ENCODE data around the gene TCF12. TPM values are rescaled to one million over a fixed set of nuclear protein-coding genes. Genes with fewer than 3 reads are reported as not detected.

Gene TCF12
- total RNA-seq, 1 donor from 2014 or later, result 207 TPM

- H3K27me3 Mint-ChIP-seq (ENCODE audit: low read depth), result no peaks in the 10 kb centered on the region
- no peak for DNase-seq (ENCODE audit: low read depth, low spot score)
- H3K4me1 Mint-ChIP-seq, result peaks cover 55% of the 10 kb centered on the region
- H3K4me3 Mint-ChIP-seq, result peak overlapping the region; percentile 67
- TF ChIP-seq, protein P1, sequence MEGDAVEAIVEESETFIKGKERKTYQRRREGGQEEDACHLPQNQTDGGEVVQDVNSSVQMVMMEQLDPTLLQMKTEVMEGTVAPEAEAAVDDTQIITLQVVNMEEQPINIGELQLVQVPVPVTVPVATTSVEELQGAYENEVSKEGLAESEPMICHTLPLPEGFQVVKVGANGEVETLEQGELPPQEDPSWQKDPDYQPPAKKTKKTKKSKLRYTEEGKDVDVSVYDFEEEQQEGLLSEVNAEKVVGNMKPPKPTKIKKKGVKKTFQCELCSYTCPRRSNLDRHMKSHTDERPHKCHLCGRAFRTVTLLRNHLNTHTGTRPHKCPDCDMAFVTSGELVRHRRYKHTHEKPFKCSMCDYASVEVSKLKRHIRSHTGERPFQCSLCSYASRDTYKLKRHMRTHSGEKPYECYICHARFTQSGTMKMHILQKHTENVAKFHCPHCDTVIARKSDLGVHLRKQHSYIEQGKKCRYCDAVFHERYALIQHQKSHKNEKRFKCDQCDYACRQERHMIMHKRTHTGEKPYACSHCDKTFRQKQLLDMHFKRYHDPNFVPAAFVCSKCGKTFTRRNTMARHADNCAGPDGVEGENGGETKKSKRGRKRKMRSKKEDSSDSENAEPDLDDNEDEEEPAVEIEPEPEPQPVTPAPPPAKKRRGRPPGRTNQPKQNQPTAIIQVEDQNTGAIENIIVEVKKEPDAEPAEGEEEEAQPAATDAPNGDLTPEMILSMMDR (conservative IDR thresholded peaks at IDR 0.05), result no peak
- H3K27ac Mint-ChIP-seq (ENCODE audit: unreplicated experiment), result peak overlapping the region; percentile 75
- H3K36me3 Mint-ChIP-seq (ENCODE audit: low read depth), result peaks cover 34% of the 10 kb centered on the region
- H3K9me3 Mint-ChIP-seq, result peaks cover 3% of the 10 kb centered on the region
Measured at GRCh38 chr15:57237676-57238075, 319.2 kb downstream of the TCF12 start.

- H3K9me3 Mint-ChIP-seq, result no peaks in the 10 kb centered on the region
- H3K36me3 Mint-ChIP-seq (ENCODE audit: low read depth), result peaks cover 26% of the 10 kb centered on the region
- DNase-seq (ENCODE audit: low read depth, low spot score), result no peak
- H3K4me3 Mint-ChIP-seq, result peak overlapping the region; percentile 13
- H3K4me1 Mint-ChIP-seq, result peaks cover 33% of the 10 kb centered on the region
- TF ChIP-seq, protein P1 (conservative IDR thresholded peaks at IDR 0.05), result no peak
- peak overlapping the region; percentile 16 for H3K27ac Mint-ChIP-seq (ENCODE audit: unreplicated experiment)
- H3K27me3 Mint-ChIP-seq (ENCODE audit: low read depth), result no peaks in the 10 kb centered on the region
Measured at GRCh38 chr15:57245130-57245529, 326.7 kb downstream of the TCF12 start.

DNA sequence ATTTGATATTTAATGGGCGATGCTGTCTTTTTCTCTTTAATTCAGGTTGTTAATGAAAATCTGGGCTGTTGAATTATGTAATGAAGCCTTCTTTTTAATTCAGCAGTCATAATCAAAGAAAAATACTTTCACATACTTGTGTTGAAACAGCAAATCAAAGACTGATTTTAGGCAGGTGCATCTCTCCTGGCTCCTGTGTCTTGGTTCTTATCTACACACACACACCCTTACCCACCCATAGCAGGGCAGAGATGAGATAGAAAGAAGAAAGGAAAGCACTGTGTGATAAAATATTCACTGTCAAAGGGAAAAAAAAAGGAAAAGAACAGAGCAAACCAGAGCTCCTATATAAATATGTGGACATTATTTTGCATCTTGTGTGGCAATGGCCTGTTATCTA, 327.3 kb downstream of the TCF12 start:
- no peak for DNase-seq (ENCODE audit: low read depth, low spot score)
- no peaks in the 10 kb centered on the region for H3K9me3 Mint-ChIP-seq
- peaks cover 25% of the 10 kb centered on the region for H3K36me3 Mint-ChIP-seq (ENCODE audit: low read depth)
- peak overlapping the region; percentile 16 for H3K27ac Mint-ChIP-seq (ENCODE audit: unreplicated experiment)
- no peak overlapping the region for H3K4me3 Mint-ChIP-seq
- H3K27me3 Mint-ChIP-seq (ENCODE audit: low read depth), result no peaks in the 10 kb centered on the region
- H3K4me1 Mint-ChIP-seq, result peaks cover 33% of the 10 kb centered on the region
- TF ChIP-seq, protein P1 (conservative IDR thresholded peaks at IDR 0.05), result no peak

- DNase-seq (ENCODE audit: low read depth, low spot score), result no peak
- Mint-ChIP-seq H3K9me3 (no peaks in the 10 kb centered on the region), H3K27ac (ENCODE audit: unreplicated experiment) (no peak overlapping the region), H3K4me1 (peaks cover 43% of the 10 kb centered on the region), H3K36me3 (ENCODE audit: low read depth) (peaks cover 20% of the 10 kb centered on the region), H3K27me3 (ENCODE audit: low read depth) (no peaks in the 10 kb centered on the region), H3K4me3 (no peak overlapping the region)
- TF ChIP-seq, protein P1 (conservative IDR thresholded peaks at IDR 0.05), result no peak
Measured at GRCh38 chr15:57248074-57248473, 329.6 kb downstream of the TCF12 start.

DNA sequence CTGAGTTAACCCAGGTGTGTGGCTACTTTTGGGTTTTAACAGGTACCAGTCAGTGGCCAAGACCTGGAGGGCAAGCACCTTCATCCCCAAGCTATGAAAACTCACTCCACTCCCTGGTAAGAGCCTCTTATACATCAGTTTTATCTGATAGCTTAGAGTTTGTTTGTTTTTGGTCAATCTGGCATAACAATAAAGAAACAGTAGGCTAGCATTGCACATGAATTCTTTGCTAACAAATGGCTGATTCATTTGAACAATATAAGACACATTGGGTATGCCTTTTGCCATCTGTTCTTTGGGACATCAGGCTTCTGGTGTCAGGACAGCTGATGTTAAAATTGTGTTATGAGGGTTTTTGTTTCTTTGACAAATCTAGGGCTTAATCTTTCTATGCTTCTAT, 332.9 kb downstream of the TCF12 start:
- no peak overlapping the region for H3K4me3 Mint-ChIP-seq
- TF ChIP-seq, protein P1 (conservative IDR thresholded peaks at IDR 0.05), result no peak
- no peak overlapping the region for H3K27ac Mint-ChIP-seq (ENCODE audit: unreplicated experiment)
- H3K4me1 Mint-ChIP-seq, result peaks cover 23% of the 10 kb centered on the region
- H3K27me3 Mint-ChIP-seq (ENCODE audit: low read depth), result no peaks in the 10 kb centered on the region
- peaks cover 20% of the 10 kb centered on the region for H3K36me3 Mint-ChIP-seq (ENCODE audit: low read depth)
- no peaks in the 10 kb centered on the region for H3K9me3 Mint-ChIP-seq
- no peak for DNase-seq (ENCODE audit: low read depth, low spot score)

DNA sequence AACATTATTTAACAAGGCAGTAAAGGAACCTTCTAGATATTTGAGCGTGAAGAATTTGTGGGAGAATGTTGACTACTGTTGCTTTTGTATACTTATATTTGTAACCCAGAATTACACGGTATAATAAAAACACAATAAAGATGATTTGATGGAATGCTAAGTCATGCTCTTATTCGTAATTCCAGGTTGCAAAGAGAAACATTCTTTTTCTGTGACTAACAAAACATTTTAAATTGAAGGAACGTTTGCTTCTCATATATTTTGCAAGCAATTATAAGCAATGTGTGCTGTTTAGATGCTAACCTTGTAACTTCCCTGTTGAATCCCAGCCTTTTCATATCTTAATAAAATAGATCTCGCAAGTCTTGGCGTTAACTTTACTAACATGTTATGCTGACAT, 333.5 kb downstream of the TCF12 start:
- Mint-ChIP-seq H3K36me3 (ENCODE audit: low read depth) (peaks cover 19% of the 10 kb centered on the region), H3K27me3 (ENCODE audit: low read depth) (no peaks in the 10 kb centered on the region), H3K4me1 (peaks cover 22% of the 10 kb centered on the region), H3K9me3 (no peaks in the 10 kb centered on the region), H3K27ac (ENCODE audit: unreplicated experiment) (no peak overlapping the region), H3K4me3 (no peak overlapping the region)
- DNase-seq (ENCODE audit: low read depth, low spot score), result no peak
- TF ChIP-seq, protein P1 (conservative IDR thresholded peaks at IDR 0.05), result no peak
